Right atrium auricular region (tissue), 2 donors: ENCODE results near the gene CRTAC1. TPM values are rescaled to one million over a fixed set of nuclear protein-coding genes. Genes with fewer than 3 reads are reported as not detected.

Source experiments
- DNase-seq: peaks from one replicate; pipeline ENCODE4 v3.0.0-alpha.2; 2019; ENCODE audit warnings: low spot score
- H3K27ac ChIP-seq, 2 donors: fragments of 200-600 bp; sonication (generic); 1 replicate in 1 of 2; 2 replicates in 1 of 2; pipeline ENCODE4 v1.5.1; 2016 to 2019
- H3K27me3 ChIP-seq, 2 donors: fragments of 200-600 bp; sonication (generic); one replicate each; pipeline versions ENCODE4 v1.5.1 to v1.6.0; 2017 to 2019
- H3K36me3 ChIP-seq: fragments of 200-600 bp; sonication (generic); one replicate; pipeline ENCODE4 v1.5.1; 2016
- H3K4me1 ChIP-seq, 2 donors: fragments of 200-600 bp; sonication (generic); one replicate each; pipeline versions ENCODE4 v1.5.1 to v1.6.0; 2017 to 2019
- H3K4me3 ChIP-seq, 2 donors: fragments of 200-600 bp; sonication (generic); 1 replicate in 1 of 2; 2 replicates in 1 of 2; pipeline ENCODE4 v1.5.1; 2017 to 2019; ENCODE audit warnings: mild to moderate bottlenecking in 1 of 2, moderate library complexity in 1 of 2
- H3K9me3 ChIP-seq, 2 donors: fragments of 200-600 bp; sonication (generic); one replicate each; pipeline ENCODE4 v1.5.1; 2019
- total RNA-seq, 2 donors: library from RNA; depleted of rRNA; stranded (reverse); fragments of >200 nt; gene quantifications; one replicate each; pipeline ENCODE4 v1.1.0, GENCODE V29; 2016
- TF ChIP-seq, protein P1 (sequence below), 2 donors: fragments of 200-600 bp; sonication (generic); IDR thresholded peaks; one replicate each; pipeline ENCODE4 v1.5.1; 2019; ENCODE audit warnings: antibody characterized with exemption in 2 of 2

The CRTAC1 gene
- total RNA-seq, 2 donors from 2014 or later, result 3.5 to 5.6 TPM

DNA sequence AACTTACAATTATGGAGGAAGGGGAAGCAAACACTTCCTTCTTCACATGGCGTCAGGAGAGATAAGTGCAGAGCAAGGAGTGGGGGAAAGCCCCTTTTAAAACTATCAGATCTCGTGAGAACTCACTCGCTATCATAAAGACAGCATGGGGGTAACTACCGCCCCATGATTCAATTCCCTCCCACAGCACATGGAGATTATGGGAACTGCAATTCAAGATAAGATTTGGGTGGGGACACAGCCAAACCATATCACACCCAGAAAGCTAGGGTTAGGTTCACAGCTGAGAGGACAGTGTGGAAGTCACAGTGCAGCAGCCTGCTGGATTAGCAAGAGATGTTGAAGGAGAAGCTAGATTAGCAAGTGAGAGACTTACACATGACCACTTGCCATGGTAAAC is 81.6 kb downstream of the CRTAC1 start:
- Histone ChIP-seq H3K36me3 (no peaks in the 10 kb centered on the region), H3K4me1 (no peaks in the 10 kb centered on the region), H3K9me3 (no peaks in the 10 kb centered on the region), H3K27me3 (no peaks in the 10 kb centered on the region), H3K27ac (no peak overlapping the region), H3K4me3 (no peak overlapping the region)
- no peak for DNase-seq
- TF ChIP-seq, protein P1, sequence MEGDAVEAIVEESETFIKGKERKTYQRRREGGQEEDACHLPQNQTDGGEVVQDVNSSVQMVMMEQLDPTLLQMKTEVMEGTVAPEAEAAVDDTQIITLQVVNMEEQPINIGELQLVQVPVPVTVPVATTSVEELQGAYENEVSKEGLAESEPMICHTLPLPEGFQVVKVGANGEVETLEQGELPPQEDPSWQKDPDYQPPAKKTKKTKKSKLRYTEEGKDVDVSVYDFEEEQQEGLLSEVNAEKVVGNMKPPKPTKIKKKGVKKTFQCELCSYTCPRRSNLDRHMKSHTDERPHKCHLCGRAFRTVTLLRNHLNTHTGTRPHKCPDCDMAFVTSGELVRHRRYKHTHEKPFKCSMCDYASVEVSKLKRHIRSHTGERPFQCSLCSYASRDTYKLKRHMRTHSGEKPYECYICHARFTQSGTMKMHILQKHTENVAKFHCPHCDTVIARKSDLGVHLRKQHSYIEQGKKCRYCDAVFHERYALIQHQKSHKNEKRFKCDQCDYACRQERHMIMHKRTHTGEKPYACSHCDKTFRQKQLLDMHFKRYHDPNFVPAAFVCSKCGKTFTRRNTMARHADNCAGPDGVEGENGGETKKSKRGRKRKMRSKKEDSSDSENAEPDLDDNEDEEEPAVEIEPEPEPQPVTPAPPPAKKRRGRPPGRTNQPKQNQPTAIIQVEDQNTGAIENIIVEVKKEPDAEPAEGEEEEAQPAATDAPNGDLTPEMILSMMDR (IDR thresholded peaks at IDR 0.05), result no peak

DNA sequence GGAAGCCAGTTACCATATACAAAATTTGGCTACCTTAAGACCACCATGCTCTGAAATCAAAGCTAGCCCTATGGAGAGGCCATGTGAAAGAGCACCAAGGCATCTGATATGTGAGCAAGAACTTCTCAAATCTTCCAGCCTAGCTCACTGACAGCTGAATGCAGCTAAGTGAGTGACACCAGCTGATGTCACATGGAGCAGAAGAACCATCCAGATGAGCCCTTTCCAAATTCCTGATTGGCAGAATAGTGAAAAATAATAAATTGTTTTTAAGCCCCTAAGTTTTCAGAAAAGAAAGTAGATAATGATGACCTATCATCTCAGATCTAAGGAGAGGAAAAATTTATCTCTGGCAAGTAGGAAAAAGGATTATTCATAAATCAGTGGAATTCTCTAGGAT is 85.6 kb downstream of the CRTAC1 start:
- H3K4me1 ChIP-seq, result no peaks in the 10 kb centered on the region
- H3K36me3 ChIP-seq, result no peaks in the 10 kb centered on the region
- H3K9me3 ChIP-seq, result no peaks in the 10 kb centered on the region
- TF ChIP-seq, protein P1 (IDR thresholded peaks at IDR 0.05), result no peak
- no peaks in the 10 kb centered on the region for H3K27me3 ChIP-seq
- H3K4me3 ChIP-seq, result no peak overlapping the region
- DNase-seq, result no peak
- no peak overlapping the region for H3K27ac ChIP-seq

DNA sequence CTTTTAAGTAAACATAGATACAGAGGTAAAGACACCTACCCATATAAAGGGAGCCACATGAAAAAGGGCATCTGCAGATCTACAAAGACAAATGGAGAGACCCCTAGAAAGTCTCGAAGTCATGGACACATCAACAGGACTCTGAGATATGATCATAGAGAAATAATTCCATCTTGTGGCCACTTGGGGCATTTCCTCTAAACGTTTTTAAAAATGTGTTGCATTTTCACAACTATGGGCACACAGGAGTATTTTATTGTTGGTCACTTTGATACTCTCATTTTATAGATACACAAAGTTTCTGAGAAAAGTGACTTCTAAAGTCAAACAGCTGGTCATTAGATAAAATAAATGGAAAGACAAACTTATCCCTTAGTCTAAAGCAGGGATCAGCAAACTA is 87.1 kb downstream of the CRTAC1 start:
- no peak for DNase-seq
- no peaks in the 10 kb centered on the region for H3K4me1 ChIP-seq
- no peak overlapping the region for H3K4me3 ChIP-seq
- TF ChIP-seq, protein P1 (IDR thresholded peaks at IDR 0.05), result no peak
- no peaks in the 10 kb centered on the region for H3K27me3 ChIP-seq
- H3K9me3 ChIP-seq, result no peaks in the 10 kb centered on the region
- no peak overlapping the region for H3K27ac ChIP-seq
- H3K36me3 ChIP-seq, result no peaks in the 10 kb centered on the region

DNA sequence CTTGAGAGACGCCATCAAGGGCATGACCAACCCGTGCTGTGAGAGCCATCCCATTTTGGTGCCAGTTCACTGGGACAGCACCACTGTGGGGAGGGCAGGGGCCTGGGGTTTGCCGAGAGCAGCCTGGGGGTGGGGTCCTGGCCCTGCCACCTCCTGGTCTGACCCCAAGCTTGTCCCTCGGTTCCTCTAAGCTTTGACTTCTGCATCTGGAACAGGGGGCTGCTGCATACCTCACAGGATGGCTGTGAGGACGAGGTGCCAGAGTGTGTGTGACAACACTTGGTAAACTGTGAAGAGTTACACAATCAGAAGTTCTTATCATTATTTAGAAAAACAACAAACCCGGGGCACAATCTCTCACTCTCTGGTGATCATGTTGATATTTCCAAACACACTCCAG is 89.9 kb downstream of the CRTAC1 start:
- Histone ChIP-seq H3K27me3 (no peaks in the 10 kb centered on the region), H3K36me3 (no peaks in the 10 kb centered on the region), H3K4me1 (no peaks in the 10 kb centered on the region), H3K9me3 (no peaks in the 10 kb centered on the region), H3K27ac (no peak overlapping the region), H3K4me3 (no peak overlapping the region)
- DNase-seq, result no peak
- TF ChIP-seq, protein P1 (IDR thresholded peaks at IDR 0.05), result no peak

DNA sequence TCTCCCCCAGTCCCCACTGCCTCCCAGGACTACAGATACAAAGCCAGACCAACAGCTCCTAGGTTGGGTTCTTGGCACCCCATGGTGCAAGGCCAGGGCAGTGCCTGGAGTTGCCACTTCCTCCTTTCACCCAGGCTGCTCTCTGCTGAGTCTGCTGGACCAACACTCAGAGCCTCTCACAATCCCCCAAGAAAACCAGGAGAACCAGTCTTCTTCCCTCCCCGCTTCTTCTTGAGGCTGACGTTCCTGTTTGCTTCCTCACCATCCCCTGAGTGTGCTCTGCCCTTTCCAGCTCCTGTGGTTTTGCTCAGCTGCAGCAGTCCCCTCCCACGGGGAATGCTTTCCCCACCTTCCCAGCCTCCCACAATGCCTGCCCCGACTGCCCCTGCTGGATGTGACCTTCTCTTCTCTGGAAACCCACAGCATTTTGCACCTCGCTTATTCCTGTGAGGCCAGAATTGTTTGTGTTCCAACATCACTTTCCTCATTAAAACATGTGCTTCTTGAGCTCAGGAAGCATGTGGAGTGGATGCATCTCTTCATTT is 90.9 kb downstream of the CRTAC1 start:
- Histone ChIP-seq H3K36me3 (no peaks in the 10 kb centered on the region), H3K4me3 (no peak overlapping the region), H3K27me3 (no peaks in the 10 kb centered on the region), H3K27ac (no peak overlapping the region), H3K4me1 (no peaks in the 10 kb centered on the region), H3K9me3 (no peaks in the 10 kb centered on the region)
- TF ChIP-seq, protein P1 (IDR thresholded peaks at IDR 0.05), result no peak
- DNase-seq, result no peak

DNA sequence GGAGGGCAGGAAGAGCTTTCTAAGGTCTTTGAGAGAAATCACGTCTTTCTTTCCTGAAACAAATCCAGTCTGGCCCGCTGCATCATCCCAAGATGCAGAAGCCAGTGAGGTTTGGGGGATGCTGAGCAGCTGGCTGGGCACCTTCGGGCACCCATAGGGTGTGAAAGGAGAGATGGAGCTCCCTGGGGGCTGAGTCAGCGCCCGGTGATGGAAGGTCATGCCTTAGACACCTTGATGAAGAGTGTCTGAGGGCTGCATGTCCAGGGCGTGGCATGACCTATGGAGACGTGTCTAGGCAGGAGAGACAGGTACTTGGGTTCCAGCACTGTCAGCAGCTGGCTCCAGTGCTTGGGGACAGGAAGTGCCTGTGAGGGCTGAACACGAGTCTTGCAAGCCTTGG is 92.5 kb downstream of the CRTAC1 start:
- Histone ChIP-seq H3K9me3 (no peaks in the 10 kb centered on the region), H3K36me3 (no peaks in the 10 kb centered on the region), H3K4me3 (no peak overlapping the region), H3K27me3 (no peaks in the 10 kb centered on the region), H3K27ac (no peak overlapping the region), H3K4me1 (no peaks in the 10 kb centered on the region)
- DNase-seq, result no peak
- TF ChIP-seq, protein P1 (IDR thresholded peaks at IDR 0.05), result no peak
